Esophagus (tissue), 2 donors: Measurements from ENCODE around the gene JMJD7. TPM values are rescaled to one million over a fixed set of nuclear protein-coding genes. Genes with fewer than 3 reads are reported as not detected.

ENCODE experiments used
- H3K27ac ChIP-seq, 2 donors: one replicate each; pipeline ENCODE4 v1.5.1; 2013; ENCODE audit warnings: low read depth in 2 of 2, mild to moderate bottlenecking in 2 of 2, inconsistent platforms in 1 of 2, low read length in 1 of 2, moderate library complexity in 1 of 2
- H3K27me3 ChIP-seq, 2 donors: one replicate each; pipeline ENCODE4 v1.6.1; 2013; ENCODE audit warnings: low read length in 2 of 2, control low read depth in 1 of 2, mild to moderate bottlenecking in 1 of 2; ENCODE audit not compliant: insufficient read depth in 2 of 2, control insufficient read depth in 1 of 2
- H3K36me3 ChIP-seq, 2 donors: one replicate each; pipeline ENCODE4 v1.6.1; 2013; ENCODE audit warnings: low read length in 1 of 2; ENCODE audit not compliant: control insufficient read depth in 2 of 2, insufficient read depth in 2 of 2
- H3K4me1 ChIP-seq, 2 donors: one replicate each; pipeline ENCODE4 v1.6.1; 2013; ENCODE audit warnings: low read length in 1 of 2; ENCODE audit not compliant: control insufficient read depth in 2 of 2, insufficient read depth in 2 of 2
- H3K4me3 ChIP-seq, 2 donors: one replicate each; pipeline ENCODE4 v1.5.1; 2013; ENCODE audit warnings: low read length in 2 of 2, mild to moderate bottlenecking in 2 of 2, low read depth in 1 of 2, moderate library complexity in 1 of 2
- H3K9me3 ChIP-seq, 2 donors: one replicate each; pipeline ENCODE4 v1.6.1; 2013; ENCODE audit warnings: mild to moderate bottlenecking in 2 of 2, low read depth in 1 of 2, low read length in 1 of 2, moderate library complexity in 1 of 2; ENCODE audit not compliant: control insufficient read depth in 2 of 2, insufficient read depth in 1 of 2
- WGBS, 2 donors: extraction: QIAGEN DNeasy Blood & Tissue Kit; methylation state at CpG; one replicate each; pipeline ENCODE4 v1.1.7; 2013; 5-methylcytosine and 5-hydroxymethylcytosine counted together
- polyA plus RNA-seq, 2 donors: library from polyadenylated mRNA; stranded (reverse); fragments of 200-250 nt; gene quantifications; one replicate each; pipeline ENCODE4 v1.2.3, GENCODE V29; 2013
- donor health status: healthy with polysubstance abuse.
- donor health status: Bipolar disorder and iron deficiency.

The JMJD7 gene
- polyA plus RNA-seq, 2 donors, result 27.9 to 39.4 TPM

DNA sequence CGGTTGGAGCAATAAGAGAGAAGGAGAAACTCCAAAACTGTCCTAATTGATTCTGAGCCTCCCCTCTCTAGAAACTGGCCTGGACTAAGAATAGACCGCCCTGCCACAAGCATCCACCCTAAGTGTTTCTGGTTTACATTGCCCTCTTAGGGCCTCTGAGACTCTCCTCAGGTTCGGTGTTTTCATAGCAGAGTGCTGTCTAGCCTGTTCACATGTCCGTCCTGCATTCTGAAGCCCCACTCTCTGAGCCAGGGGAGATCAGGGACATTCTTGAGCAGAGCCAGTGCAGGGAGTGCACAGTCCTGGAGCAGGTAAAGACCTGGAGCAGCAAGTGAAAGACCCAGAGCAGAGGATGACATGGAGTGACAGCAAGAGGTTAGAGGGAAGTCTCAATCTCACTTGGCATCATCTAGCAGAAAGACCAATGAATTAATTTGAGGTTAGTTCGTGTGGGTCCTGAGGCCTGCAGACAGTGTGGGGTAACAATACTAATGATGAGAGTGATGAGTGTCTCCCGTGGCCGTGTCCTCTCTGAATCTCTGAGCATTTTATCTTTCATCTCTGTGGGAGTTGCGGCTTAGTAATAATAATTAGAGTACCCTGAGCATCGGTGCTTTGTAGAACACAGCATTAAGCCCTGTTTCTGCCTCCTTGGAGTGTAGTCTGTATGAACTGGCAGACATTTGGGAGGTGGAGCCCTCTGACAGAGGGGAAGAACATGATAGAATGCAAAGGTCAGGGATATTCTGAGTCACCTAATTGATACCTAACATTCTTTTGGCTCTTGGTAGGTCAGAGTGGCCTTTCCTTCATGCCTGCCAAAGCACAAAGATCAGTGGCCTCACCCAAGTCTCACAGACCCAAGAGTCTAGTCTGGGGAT, 29.0 kb upstream of the JMJD7 start:
- H3K27ac ChIP-seq, result peak overlapping the region; percentile 6 to 51
- H3K4me3 ChIP-seq, result no peak overlapping the region
- peaks cover 0 to 8% of the 10 kb centered on the region in 2 donors for H3K36me3 ChIP-seq
- no peaks in the 10 kb centered on the region for H3K27me3 ChIP-seq
- 69 to 78% methylated on average over 9 of the region's 9 CpGs for WGBS, 2 donors
- no peaks in the 10 kb centered on the region for H3K9me3 ChIP-seq
- peaks cover 0 to 3% of the 10 kb centered on the region in 2 donors for H3K4me1 ChIP-seq

DNA sequence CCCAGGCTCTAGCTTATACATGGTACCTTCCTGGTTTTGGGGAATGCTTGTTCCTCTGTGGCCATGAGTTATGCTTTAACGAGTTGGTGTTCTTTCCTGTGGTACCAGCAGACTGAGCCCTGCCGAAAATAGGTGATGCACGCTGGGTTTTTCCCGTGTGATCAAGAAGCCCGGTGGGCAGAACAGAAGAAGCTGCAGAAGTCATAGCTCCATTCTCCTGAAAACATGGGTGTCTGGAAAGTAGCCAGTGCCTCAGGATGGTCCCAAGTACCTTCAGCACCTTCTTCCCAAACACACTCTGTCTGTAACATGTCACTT, 28.4 kb upstream of the JMJD7 start:
- peaks cover 0 to 7% of the 10 kb centered on the region in 2 donors for H3K4me1 ChIP-seq
- H3K27me3 ChIP-seq, result no peaks in the 10 kb centered on the region
- no peak overlapping the region for H3K27ac ChIP-seq
- no peaks in the 10 kb centered on the region for H3K9me3 ChIP-seq
- H3K36me3 ChIP-seq, result peaks cover 0 to 8% of the 10 kb centered on the region in 2 donors
- WGBS, 2 donors, result 61 to 63% methylated on average over 5 of the region's 5 CpGs
- H3K4me3 ChIP-seq, result no peak overlapping the region

DNA sequence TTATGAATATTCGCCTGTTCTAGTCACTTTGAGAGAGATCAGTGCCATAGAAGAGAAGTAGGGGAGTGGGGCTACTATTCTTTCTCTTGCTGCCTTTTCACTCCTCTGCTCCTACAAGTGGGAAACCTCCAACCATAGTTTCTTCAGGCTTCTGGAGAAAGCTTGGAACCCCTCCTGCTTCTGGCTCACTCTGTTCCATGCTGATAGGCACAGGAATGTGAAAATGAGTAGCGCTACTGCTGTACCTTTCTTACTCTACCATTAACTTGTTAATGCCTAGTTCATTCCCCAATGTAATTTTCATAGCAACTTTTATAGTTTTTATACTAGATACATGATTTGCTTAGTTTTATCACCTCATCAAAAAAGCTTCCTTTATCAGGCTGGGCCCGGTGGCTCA, 26.7 kb upstream of the JMJD7 start:
- Histone ChIP-seq H3K27me3 (no peaks in the 10 kb centered on the region), H3K36me3 (peaks cover 0 to 9% of the 10 kb centered on the region in 2 donors), H3K4me3 (no peak overlapping the region), H3K4me1 (peaks cover 4 to 18% of the 10 kb centered on the region in 2 donors), H3K9me3 (no peaks in the 10 kb centered on the region), H3K27ac (peak overlapping the region; percentile 57 to 81)
- WGBS, 2 donors, result 68 to 83% methylated on average over 3 of the region's 3 CpGs

DNA sequence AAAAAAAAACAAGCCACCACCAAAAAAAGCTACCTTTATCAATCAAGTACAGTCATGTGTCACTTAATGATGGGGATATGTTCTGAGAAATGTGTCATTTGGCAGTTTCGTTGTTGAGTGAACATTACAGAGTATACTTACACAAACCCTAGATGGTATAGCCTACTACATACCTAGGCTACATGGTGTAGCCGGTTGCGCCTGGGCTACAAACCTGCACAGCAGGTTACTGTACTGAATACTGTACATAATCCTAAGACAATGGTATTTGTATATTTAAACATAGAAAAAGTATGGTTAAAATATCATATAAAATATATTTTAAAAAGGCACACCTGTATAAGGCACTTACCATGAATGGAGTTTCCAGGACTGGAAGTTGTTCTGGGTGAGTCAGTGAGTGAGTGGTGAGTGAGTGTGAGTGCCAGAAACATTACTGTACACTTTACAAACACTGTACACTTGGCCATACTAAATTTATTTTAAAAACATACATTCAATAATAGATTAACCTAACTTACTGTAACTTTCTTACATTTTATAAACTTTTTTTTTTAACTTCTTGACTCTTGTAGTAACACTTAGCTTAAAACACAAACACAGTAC, 25.9 kb upstream of the JMJD7 start:
- no peak overlapping the region for H3K4me3 ChIP-seq
- no peaks in the 10 kb centered on the region for H3K27me3 ChIP-seq
- H3K9me3 ChIP-seq, result no peaks in the 10 kb centered on the region
- peaks cover 4 to 25% of the 10 kb centered on the region in 2 donors for H3K4me1 ChIP-seq
- 56 to 70% methylated on average over 3 of the region's 3 CpGs for WGBS, 2 donors
- peaks cover 0 to 10% of the 10 kb centered on the region in 2 donors for H3K36me3 ChIP-seq
- H3K27ac ChIP-seq, result peak overlapping the region; percentile 57 to 81

DNA sequence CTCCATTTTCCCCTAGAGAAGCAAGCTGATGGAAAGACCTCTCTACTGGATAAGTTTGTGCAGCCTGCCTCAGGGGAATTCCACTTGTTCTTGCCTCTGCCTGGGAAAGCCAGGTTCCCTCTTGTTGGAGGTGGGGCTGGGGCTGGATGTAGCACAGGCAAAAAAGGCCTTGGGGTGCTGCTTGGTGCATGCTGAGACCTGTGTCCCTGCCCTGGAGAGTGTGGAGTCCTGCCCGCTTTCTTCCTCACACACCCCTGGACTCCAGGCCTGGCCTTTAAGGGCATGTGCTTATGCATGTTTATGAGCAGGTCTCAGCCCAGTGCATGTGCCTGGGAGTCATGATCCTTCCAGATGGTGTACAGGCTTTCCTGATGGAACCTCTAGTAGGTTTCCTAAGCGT, 23.5 kb upstream of the JMJD7 start:
- no peaks in the 10 kb centered on the region for H3K9me3 ChIP-seq
- H3K27ac ChIP-seq, result peak overlapping the region; percentile 73 to 81
- no peak overlapping the region for H3K4me3 ChIP-seq
- H3K27me3 ChIP-seq, result no peaks in the 10 kb centered on the region
- H3K4me1 ChIP-seq, result peaks cover 4 to 23% of the 10 kb centered on the region in 2 donors
- 41 to 62% methylated on average over 2 of the region's 2 CpGs for WGBS, 2 donors
- H3K36me3 ChIP-seq, result peaks cover 0 to 10% of the 10 kb centered on the region in 2 donors

DNA sequence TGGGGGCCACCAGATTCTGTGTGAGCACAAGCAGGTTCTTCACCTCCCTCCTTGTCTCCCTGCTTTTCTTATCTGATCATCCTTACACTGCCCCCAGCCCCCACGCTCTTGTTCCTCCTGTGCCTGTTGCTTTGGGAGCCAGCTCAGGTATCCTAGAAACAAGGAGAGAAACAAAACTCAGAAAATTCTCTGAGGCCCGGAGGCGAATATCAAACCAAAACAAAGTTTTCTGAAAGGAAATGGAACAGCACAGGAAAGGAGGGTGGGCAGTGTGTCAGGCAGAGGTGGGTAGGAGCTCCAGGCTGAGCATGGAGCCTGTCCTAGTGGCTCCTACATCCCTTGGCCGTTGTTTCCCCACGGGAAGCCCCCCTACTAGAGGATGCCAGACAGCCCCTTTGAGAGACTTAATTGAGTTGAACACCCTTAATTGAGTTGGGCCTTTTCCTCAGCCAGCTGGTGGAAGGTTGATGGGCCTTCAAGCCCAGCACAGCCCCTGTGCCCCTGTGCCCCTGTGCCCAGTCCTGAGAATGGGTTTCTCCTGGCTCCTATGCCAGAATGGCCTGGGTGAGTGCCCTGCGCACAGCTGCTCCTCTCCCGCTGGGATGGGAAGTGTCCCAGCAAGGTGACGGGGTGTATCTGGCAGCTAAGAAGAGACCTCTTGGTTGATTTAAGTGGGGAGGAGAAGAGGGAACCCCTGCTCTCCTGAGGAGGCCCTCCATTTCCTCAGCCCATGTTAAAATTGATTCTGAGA, 22.8 kb upstream of the JMJD7 start:
- H3K27me3 ChIP-seq, result no peaks in the 10 kb centered on the region
- no peak overlapping the region for H3K4me3 ChIP-seq
- H3K36me3 ChIP-seq, result peaks cover 0 to 10% of the 10 kb centered on the region in 2 donors
- peak overlapping the region; percentile 73 to 81 for H3K27ac ChIP-seq
- peaks cover 4 to 29% of the 10 kb centered on the region in 2 donors for H3K4me1 ChIP-seq
- 40 to 54% methylated on average over 8 of the region's 8 CpGs for WGBS, 2 donors
- no peaks in the 10 kb centered on the region for H3K9me3 ChIP-seq

DNA sequence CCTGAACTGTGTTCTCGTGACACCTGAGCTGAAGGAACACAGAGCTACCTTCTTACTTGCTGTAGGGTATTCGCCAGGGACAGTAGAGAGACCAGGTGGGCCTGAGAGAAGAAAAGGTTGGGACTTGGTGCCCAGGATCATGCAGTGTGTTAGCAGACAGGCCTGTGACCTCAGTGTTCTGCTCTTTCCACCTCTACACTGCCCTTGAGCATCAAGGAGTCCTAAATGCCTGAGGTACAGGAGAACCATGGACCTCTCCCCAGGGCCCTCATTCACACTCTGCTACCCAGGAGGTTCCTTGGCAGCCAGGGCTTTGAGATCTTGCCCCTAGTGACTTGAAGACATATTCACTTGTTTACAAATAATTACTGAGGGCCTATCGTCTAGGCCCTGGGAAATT, 22.2 kb upstream of the JMJD7 start:
- WGBS, 2 donors, result 51 to 76% methylated on average over 3 of the region's 3 CpGs
- H3K4me3 ChIP-seq, result no peak overlapping the region
- peak overlapping the region; percentile 73 to 81 for H3K27ac ChIP-seq

DNA sequence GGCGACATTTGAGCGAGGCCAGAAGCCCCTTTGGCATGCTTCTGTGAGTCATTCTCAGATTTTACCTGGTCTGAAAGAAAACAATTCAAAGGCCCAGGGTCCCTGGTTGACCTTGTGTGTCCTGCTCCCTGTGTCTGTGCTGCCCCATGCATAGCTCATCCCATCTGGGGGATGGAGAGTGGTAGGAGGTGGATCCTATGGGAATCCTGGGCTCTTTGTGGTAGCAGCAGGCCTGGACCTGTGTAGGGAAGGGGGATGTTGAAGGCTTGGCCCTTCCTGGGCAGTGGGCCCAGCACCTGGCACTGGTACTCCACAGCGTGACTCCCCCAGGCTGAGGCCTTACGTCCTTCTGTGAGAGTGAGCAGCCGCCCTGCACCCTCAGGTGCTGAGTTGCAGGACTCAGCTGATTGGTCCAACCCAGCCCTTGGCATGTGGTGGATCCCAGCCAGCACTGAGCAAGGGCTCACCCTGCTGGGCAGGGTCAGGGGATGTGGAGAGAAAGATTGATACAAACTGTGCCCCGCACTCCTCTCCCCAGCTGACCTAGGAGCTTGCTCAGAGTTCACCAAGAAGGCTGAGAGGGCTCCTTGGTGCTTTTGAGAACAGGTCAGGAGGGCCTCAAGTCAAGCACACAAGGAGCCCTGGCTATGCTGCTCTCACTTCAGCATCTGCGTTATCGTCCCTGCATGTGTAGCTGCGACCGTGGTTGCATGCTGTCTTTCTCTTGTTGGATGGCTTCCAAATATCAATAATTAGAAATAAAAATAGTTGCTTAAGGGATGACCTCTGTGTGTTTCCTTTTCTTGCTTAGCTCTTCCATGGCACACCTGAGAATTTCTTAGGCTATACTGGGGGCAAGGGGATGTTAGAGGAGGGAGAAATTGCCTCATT, 21.4 kb upstream of the JMJD7 start:
- WGBS, 2 donors, result 53 to 59% methylated on average over 10 of the region's 10 CpGs
- H3K36me3 ChIP-seq, result peaks cover 0 to 12% of the 10 kb centered on the region in 2 donors

More for the DNA sequence above, 22.2 kb upstream of the JMJD7 start:
- H3K4me1 ChIP-seq, result peaks cover 4 to 30% of the 10 kb centered on the region in 2 donors
- no peaks in the 10 kb centered on the region for H3K27me3 ChIP-seq
- H3K36me3 ChIP-seq, result peaks cover 0 to 8% of the 10 kb centered on the region in 2 donors
- no peaks in the 10 kb centered on the region for H3K9me3 ChIP-seq

DNA sequence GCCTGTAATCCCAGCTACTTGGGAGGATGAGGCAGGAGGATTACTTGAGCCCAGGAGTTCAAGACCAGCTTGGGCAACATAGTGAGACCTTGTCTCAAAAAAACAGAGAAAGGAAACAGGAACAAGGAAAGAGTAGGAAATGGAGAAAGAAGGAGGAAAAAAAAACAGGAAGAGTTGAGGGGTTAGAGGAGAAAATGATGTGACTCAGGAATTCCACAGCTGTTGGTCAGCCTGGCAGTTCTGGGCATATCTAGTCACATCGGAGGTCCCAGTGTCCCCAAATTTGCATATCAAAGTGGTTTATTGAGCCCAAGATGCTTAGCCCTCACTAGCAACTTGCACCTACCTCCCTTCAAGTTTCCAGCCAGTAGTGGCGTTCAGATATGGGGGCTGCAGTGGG, 18.8 kb upstream of the JMJD7 start:
- H3K4me1 ChIP-seq, result peaks cover 4 to 32% of the 10 kb centered on the region in 2 donors

More for the DNA sequence above, 21.4 kb upstream of the JMJD7 start:
- peak overlapping the region; percentile 73 to 81 for H3K27ac ChIP-seq
- peaks cover 4 to 34% of the 10 kb centered on the region in 2 donors for H3K4me1 ChIP-seq
- H3K9me3 ChIP-seq, result no peaks in the 10 kb centered on the region
- H3K4me3 ChIP-seq, result no peak overlapping the region
- no peaks in the 10 kb centered on the region for H3K27me3 ChIP-seq

More for the DNA sequence above, 18.8 kb upstream of the JMJD7 start:
- Histone ChIP-seq H3K4me3 (no peak overlapping the region), H3K9me3 (no peaks in the 10 kb centered on the region), H3K27ac (peak overlapping the region in 1 of 2 donors; percentile 8), H3K36me3 (peaks cover 16 to 31% of the 10 kb centered on the region in 2 donors), H3K27me3 (no peaks in the 10 kb centered on the region)
- 77% methylated on average over 2 of the region's 2 CpGs for WGBS, 2 donors
